Transverse colon (tissue), 4 donors: ENCODE data around the gene TRPM2. TPM values are rescaled to one million over a fixed set of nuclear protein-coding genes. Genes with fewer than 3 reads are reported as not detected.
A peak's percentile ranks its signal among the peaks of the same experiment; 100 is the strongest.

Experiments
- DNase-seq: peaks from one replicate; pipeline ENCODE4 v3.0.0-alpha.2; 2019
- H3K27ac ChIP-seq, 4 donors: fragments of 200-600 bp; sonication (generic); 2 replicates each; pipeline ENCODE4 v1.5.1; 2016 to 2018; ENCODE audit warnings: inconsistent platforms in 4 of 4
- H3K27me3 ChIP-seq: fragments of 200-600 bp; sonication (generic); 2 replicates; pipeline ENCODE4 v1.5.1; 2017; ENCODE audit warnings: inconsistent platforms
- H3K36me3 ChIP-seq, 4 donors: fragments of 200-600 bp; sonication (generic); 2 replicates each; pipeline ENCODE4 v1.5.1; 2017 to 2019; ENCODE audit warnings: inconsistent platforms in 4 of 4
- H3K4me1 ChIP-seq, 4 donors: fragments of 200-600 bp; sonication (generic); 2 replicates each; pipeline ENCODE4 v1.5.1; 2017 to 2020; ENCODE audit warnings: inconsistent platforms in 4 of 4
- H3K4me3 ChIP-seq, 4 donors: fragments of 200-600 bp; sonication (generic); 1 replicate in 1 of 4; 2 replicates in 3 of 4; pipeline versions ENCODE4 v1.5.1 to v1.6.1; 2017 to 2019; ENCODE audit warnings: inconsistent platforms in 4 of 4
- H3K9me3 ChIP-seq, 2 donors: fragments of 200-600 bp; sonication (generic); 2 replicates each; pipeline ENCODE4 v1.5.1; 2017 to 2019; ENCODE audit warnings: inconsistent platforms in 2 of 2
- EP300 ChIP-seq: sonication (generic); formaldehyde crosslinking; IDR thresholded peaks from one replicate; pipeline ENCODE4 v1.6.1; 2017; ENCODE audit warnings: antibody characterized with exemption, low read depth
- POLR2A ChIP-seq: fragments of 450-650 bp; IDR thresholded peaks from one replicate; pipeline ENCODE4 v1.6.1; 2016; ENCODE audit warnings: antibody characterized with exemption, mild to moderate bottlenecking, moderate library complexity
- POLR2AphosphoS5 ChIP-seq, 3 donors: sonication (generic); formaldehyde crosslinking; IDR thresholded peaks; one replicate each; pipeline ENCODE4 v1.6.1; 2016; ENCODE audit warnings: antibody characterized with exemption in 3 of 3
- WGBS, 2 donors: methylation state at CpG; one replicate each; pipeline ENCODE4 v1.1.5; 2018; ENCODE audit warnings: low coverage in 1 of 2; 5-methylcytosine and 5-hydroxymethylcytosine counted together
- in situ Hi-C, 4 donors: fragments of 200-750 bp; cut with MboI; loops; one replicate each; pipeline versions ENCODE4 v1.15.0 to v1.15.1; 2017; ENCODE audit warnings: low sequenced_read_pairs in 3 of 4, low pct_ligation_motif_present in 1 of 4, low pct_unique_long_range_greater_than_20kb in 1 of 4
- intact Hi-C: fragments of 100-400 bp; cut with DNase I; formaldehyde crosslinking; loops from one replicate; pipeline ENCODE4 v1.15.1; 2023; ENCODE audit warnings: low total_unique reads
- total RNA-seq, 4 donors: library from RNA; depleted of rRNA; stranded (reverse); fragments of >200 nt; gene quantifications; one replicate each; pipeline ENCODE4 v1.1.0, GENCODE V29; 2016
- TF ChIP-seq, protein P1 (sequence below), 5 experiments: fragments of 200-600 bp in 3 of 5; fragments of 450-650 bp in 2 of 5; sonication (generic) in 3 of 5; IDR thresholded peaks; 1 replicate in 2 of 5; 2 replicates in 3 of 5; pipeline ENCODE4 v1.5.1; 2016 to 2017; ENCODE audit warnings: antibody characterized with exemption in 5 of 5, inconsistent platforms in 3 of 5, mild to moderate bottlenecking in 2 of 5, moderate library complexity in 1 of 5

Gene TRPM2
- total RNA-seq, 4 donors from 2014 or later = 2.3 to 2.9 (median 2.6) TPM; not detected in 1

DNA sequence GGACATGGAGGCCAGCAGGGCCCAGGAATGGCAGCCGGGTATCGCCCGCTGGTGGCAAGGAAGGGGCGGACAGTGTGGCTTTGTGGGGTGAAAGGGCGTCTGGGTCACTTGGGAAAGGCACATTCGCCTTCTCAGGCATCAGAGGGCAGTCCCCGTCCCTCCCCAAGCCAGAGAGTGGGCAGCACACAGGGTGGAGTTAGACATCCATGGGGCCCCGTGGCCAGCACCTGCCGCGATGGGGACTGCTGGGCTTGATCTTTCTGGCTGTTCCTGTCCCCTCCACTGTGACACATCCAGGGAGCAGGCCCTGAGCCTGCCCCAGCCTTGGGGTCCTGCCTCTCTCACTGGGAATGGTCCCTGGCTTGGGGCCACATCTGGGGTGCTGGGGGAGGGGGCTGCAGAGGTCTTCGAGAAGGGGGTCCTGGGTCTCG is 4.0 kb upstream of the TRPM2 start:
- no peak for DNase-seq
- H3K27me3 ChIP-seq = peaks cover 47% of the 10 kb centered on the region
- TF ChIP-seq POLR2AphosphoS5 (IDR thresholded peaks at IDR 0.05) (no peak), EP300 (no peak), POLR2A (no peak)
- TF ChIP-seq, protein P1, sequence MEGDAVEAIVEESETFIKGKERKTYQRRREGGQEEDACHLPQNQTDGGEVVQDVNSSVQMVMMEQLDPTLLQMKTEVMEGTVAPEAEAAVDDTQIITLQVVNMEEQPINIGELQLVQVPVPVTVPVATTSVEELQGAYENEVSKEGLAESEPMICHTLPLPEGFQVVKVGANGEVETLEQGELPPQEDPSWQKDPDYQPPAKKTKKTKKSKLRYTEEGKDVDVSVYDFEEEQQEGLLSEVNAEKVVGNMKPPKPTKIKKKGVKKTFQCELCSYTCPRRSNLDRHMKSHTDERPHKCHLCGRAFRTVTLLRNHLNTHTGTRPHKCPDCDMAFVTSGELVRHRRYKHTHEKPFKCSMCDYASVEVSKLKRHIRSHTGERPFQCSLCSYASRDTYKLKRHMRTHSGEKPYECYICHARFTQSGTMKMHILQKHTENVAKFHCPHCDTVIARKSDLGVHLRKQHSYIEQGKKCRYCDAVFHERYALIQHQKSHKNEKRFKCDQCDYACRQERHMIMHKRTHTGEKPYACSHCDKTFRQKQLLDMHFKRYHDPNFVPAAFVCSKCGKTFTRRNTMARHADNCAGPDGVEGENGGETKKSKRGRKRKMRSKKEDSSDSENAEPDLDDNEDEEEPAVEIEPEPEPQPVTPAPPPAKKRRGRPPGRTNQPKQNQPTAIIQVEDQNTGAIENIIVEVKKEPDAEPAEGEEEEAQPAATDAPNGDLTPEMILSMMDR (IDR thresholded peaks at IDR 0.05) = no peak
- no peak overlapping the region for H3K27ac ChIP-seq
- 72% methylated on average over 11 of the region's 12 CpGs; no CpG with 5 or more reads in 1 of the 2 donors for WGBS, 2 donors
- no peaks in the 10 kb centered on the region for H3K4me1 ChIP-seq
- in situ Hi-C loops (loop anchor here in 1 of 4 donors (10.0 kb wide), 1 partner anchor 105 kb away; the partner anchor contains the start of gene LRRC3), intact Hi-C loops (no loop called here)
- H3K36me3 ChIP-seq = no peaks in the 10 kb centered on the region
- H3K4me3 ChIP-seq = no peak overlapping the region
- H3K9me3 ChIP-seq = no peaks in the 10 kb centered on the region

DNA sequence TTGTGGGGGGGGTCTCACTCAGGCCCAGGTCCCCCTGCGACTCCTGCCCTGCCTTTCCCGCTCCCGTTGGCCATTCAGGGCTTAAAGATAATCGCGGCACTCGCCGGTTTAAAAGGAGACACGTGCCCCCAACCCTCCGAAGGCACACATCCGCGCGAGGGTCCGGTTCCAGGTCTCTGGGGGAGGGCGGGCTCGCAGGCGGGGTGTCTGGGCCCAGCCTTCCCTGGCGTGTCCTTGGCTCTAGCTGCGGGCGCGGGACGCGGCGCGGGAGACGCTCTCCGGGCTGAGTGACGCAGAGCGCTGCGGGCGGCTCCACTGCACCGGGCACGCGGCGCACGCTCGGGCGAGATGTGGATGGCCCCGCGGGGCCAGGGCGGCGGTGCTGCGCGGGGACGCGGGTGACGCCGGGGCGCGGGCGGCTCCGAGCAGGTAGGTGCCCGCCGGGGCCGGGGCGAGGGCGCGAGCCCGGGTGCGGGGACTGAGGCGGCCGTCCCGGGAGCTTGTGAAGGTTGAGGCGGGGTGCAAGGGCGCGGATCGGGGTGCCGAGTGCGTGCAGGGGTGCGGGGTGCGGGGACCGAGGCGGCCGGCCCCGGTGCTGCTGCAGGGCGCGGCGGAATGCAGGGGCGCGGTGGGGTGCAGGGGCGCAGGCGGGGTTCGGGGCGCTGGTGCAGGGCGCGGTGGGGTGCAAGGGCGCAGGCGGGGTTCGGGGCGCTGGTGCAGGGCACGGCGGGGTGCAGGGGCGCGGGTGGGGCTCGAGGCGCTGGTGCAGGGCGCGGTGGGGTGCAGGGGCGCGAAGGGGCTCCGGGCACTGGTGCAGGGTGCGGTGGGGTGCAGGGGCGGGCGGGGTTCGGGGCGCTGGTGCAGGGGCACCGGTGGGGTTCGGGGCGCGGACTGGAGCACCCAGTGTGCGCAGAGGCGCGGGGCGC is 3.3 kb upstream of the TRPM2 start:
- no peaks in the 10 kb centered on the region for H3K4me1 ChIP-seq
- H3K27me3 ChIP-seq = peaks cover 47% of the 10 kb centered on the region
- intact Hi-C loops = no loop called here
- peak overlapping the region in 1 of 4 donors; percentile 2 for H3K4me3 ChIP-seq
- H3K27ac ChIP-seq = no peak overlapping the region
- in situ Hi-C loops = loop anchor here in 2 of 4 donors (10.0 to 25.0 kb wide), 2 partner anchors 88 to 105 kb away; partner anchors contain the start of genes DNMT3L (in 1 of the 2) and LRRC3 (in 1 of the 2)
- 18% methylated on average over 85 of the region's 113 CpGs; no CpG with 5 or more reads in 1 of the 2 donors for WGBS, 2 donors
- no peak for DNase-seq
- no peaks in the 10 kb centered on the region for H3K36me3 ChIP-seq
- TF ChIP-seq POLR2A (no peak), EP300 (no peak), POLR2AphosphoS5 (IDR thresholded peaks at IDR 0.05) (no peak)
- TF ChIP-seq, protein P1 (IDR thresholded peaks at IDR 0.05) = no peak
- H3K9me3 ChIP-seq = no peaks in the 10 kb centered on the region

DNA sequence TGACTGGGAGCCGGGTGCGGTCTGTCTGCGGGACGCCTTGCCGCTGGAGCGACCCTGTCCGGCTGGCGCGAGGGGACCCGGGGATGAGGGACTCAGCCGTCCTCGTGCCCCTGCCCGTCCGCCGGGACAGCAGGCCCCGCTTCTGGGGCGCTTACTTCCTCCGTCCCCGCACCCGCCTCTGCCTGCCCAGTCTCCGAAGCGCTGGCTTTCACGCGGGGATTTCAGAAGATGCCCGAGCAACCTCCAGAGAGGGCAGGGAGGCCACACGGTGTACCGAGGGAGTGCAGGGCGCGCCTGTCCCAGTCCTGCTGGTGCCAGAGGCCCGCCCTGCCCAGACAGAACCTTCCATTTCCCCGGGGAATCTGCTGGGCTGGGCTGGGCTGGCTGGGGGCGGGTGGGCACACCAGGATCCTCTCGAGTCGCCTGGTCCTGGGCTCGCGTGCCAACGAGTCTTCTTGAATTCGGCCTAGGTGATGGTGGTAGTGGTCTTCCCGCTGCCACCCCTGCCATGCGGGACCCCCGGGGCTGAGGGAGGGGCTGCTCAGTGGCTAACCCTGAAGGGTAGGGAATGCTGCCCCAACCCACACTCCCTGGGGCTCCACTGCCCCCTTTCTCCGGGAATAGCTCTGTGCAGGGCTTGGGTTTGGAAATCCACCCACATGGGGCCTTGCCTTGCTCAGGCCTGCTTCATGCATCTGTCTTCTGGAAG is 2.5 kb upstream of the TRPM2 start:
- Histone ChIP-seq H3K9me3 (no peaks in the 10 kb centered on the region), H3K36me3 (no peaks in the 10 kb centered on the region), H3K27me3 (peaks cover 47% of the 10 kb centered on the region), H3K4me3 (no peak overlapping the region), H3K4me1 (no peaks in the 10 kb centered on the region), H3K27ac (no peak overlapping the region)
- DNase-seq = no peak
- in situ Hi-C loops (loop anchor here in 1 of 4 donors (25.0 kb wide), 1 partner anchor 89 kb away; the partner anchor contains the start of gene DNMT3L), intact Hi-C loops (no loop called here)
- 43% methylated on average over 25 of the region's 42 CpGs; no CpG with 5 or more reads in 1 of the 2 donors for WGBS, 2 donors
- TF ChIP-seq POLR2AphosphoS5 (IDR thresholded peaks at IDR 0.05) (no peak), POLR2A (no peak), EP300 (no peak)
- TF ChIP-seq, protein P1 (IDR thresholded peaks at IDR 0.05) = no peak
